ENCODE results near the gene CLOCK. TPM values are rescaled to one million over a fixed set of nuclear protein-coding genes. Genes with fewer than 3 reads are reported as not detected.

Gene CLOCK
- total and polyA plus RNA-seq, 9 of the 15 experiments (the other 6 are each of a cell fraction or from before 2014, with no cell fraction given): 3.7 to 14.4 (median 9.4) TPM

- TF ChIP-seq CTCF (IDR thresholded peaks at IDR 0.05 in 2 of 3, conservative IDR thresholded peaks at IDR 0.05 in 1 of 3; ENCODE audit: insufficient read depth in 2 of 3, low read depth in 1 of 3, low read length in 3 of 3): 0 out of 6 replicates have a peak, but pooled peaks of 1 of the 3 experiments have one; percentile 4
- TF ChIP-seq CHD1 (IDR thresholded peaks at IDR 0.05; ENCODE audit: low read length): peak; percentile 60
- peak; percentile 45 for TF ChIP-seq TAF9B (IDR thresholded peaks at IDR 0.05; ENCODE audit: partially characterized antibody)
- TF ChIP-seq ZEB2 (IDR thresholded peaks at IDR 0.05): peak; percentile 93
- peak; percentile 96 for TF ChIP-seq REST (IDR thresholded peaks at IDR 0.05; ENCODE audit: borderline replicate concordance)
- TF ChIP-seq REST (CRISPR knock-in tag; IDR thresholded peaks at IDR 0.05; ENCODE audit: low read depth): 0 out of 2 replicates have a peak, but pooled peaks have one; percentile 26
- TF ChIP-seq ZBTB43 (CRISPR knock-in tag; IDR thresholded peaks at IDR 0.05): peak; percentile 18; the same call in 1 of the 2 replicates
- no peak for TF ChIP-seq ZNF79 (CRISPR knock-in tag; IDR thresholded peaks at IDR 0.05; ENCODE audit: low read depth)
- peak; percentile 93 for TF ChIP-seq L3MBTL2 (IDR thresholded peaks at IDR 0.05)
- TF ChIP-seq ILF3 (IDR thresholded peaks at IDR 0.05; ENCODE audit: borderline replicate concordance): peak; percentile 73; the same call in 1 of the 2 replicates
- no peak for TF ChIP-seq COPS2 (conservative IDR thresholded peaks at IDR 0.05)
- no peak for TF ChIP-seq PHB2 (IDR thresholded peaks at IDR 0.05; ENCODE audit: low read depth)
- no peak for TF ChIP-seq ZNF445 (CRISPR knock-in tag; IDR thresholded peaks at IDR 0.05; ENCODE audit: low read depth)
Observed at GRCh38 chr4:55395529-55396307, 151.0 kb downstream of the CLOCK start, which contains the start of gene TMEM165 (continued).

Measured in K562 (cell line).